Ascending aorta (tissue), 1 donor: Measurements from ENCODE around the gene LCE1E. TPM values are rescaled to one million over a fixed set of nuclear protein-coding genes. Genes with fewer than 3 reads are reported as not detected.

Experiments
- total RNA-seq: library from RNA; depleted of rRNA; stranded (reverse); fragments of >200 nt; gene quantifications from one replicate; pipeline ENCODE4 v1.1.0, GENCODE V29; 2016

LCE1E gene
- total RNA-seq, 1 donor from 2014 or later = not detected

Other genes with a start within 250 kb of the LCE1E start
- not detected for gene LCE3E, start 219.5 kb upstream of the LCE1E start, total RNA-seq
- not detected for gene LCE3D, start 205.7 kb upstream of the LCE1E start, total RNA-seq
- gene LCE3C, start 186.0 kb upstream of the LCE1E start, total RNA-seq = not detected
- not detected for gene LCE3B, start 172.4 kb upstream of the LCE1E start, total RNA-seq
- gene LCE3A, start 163.2 kb upstream of the LCE1E start, total RNA-seq = not detected
- gene LCE2D, start 122.9 kb upstream of the LCE1E start, total RNA-seq = not detected
- not detected for gene LCE2C, start 111.0 kb upstream of the LCE1E start, total RNA-seq
- not detected for gene LCE2B, start 100.1 kb upstream of the LCE1E start, total RNA-seq
- not detected for gene LCE2A, start 87.9 kb upstream of the LCE1E start, total RNA-seq
- gene LCE4A, start 78.1 kb upstream of the LCE1E start, total RNA-seq = not detected
- gene KPRP, start 28.2 kb upstream of the LCE1E start, total RNA-seq = not detected
- gene LCE1F, start 11.1 kb upstream of the LCE1E start, total RNA-seq = not detected
- gene LCE1D, start 10.5 kb downstream of the LCE1E start, total RNA-seq = not detected
- gene LCE1C, start 20.4 kb downstream of the LCE1E start, total RNA-seq = not detected
- gene LCE1B, start 25.7 kb downstream of the LCE1E start, total RNA-seq = not detected
- not detected for gene LCE1A, start 41.2 kb downstream of the LCE1E start, total RNA-seq
- gene LCE6A, start 56.6 kb downstream of the LCE1E start, total RNA-seq = not detected
- gene LCE7A, start 73.7 kb downstream of the LCE1E start, total RNA-seq = not detected
- not detected for gene SMCP, start 92.1 kb downstream of the LCE1E start, total RNA-seq
- not detected for gene IVL, start 122.3 kb downstream of the LCE1E start, total RNA-seq
- gene SPRR5, start 160.9 kb downstream of the LCE1E start, total RNA-seq = not detected
- gene SPRR4, start 184.4 kb downstream of the LCE1E start, total RNA-seq = not detected
- not detected for gene SPRR1A, start 197.8 kb downstream of the LCE1E start, total RNA-seq
- gene SPRR3, start 215.5 kb downstream of the LCE1E start, total RNA-seq = 0.53 TPM
- gene SPRR1B, start 244.9 kb downstream of the LCE1E start, total RNA-seq = not detected